Astrocyte (in vitro differentiated cells and primary cell): Measurements from ENCODE around the gene MCTP2.

Experiments used
- CTCF ChIP-seq: IDR thresholded peaks from 2 replicates; pipeline ENCODE4 v1.5.1; 2011; ENCODE audit warnings: low read depth, mild to moderate bottlenecking, inconsistent platforms, low read length, moderate library complexity; ENCODE audit not compliant: insufficient read depth
- EZH2 ChIP-seq: IDR thresholded peaks from 2 replicates; pipeline ENCODE4 v1.6.1; 2012; ENCODE audit warnings: mild to moderate bottlenecking, low read length, inconsistent platforms; ENCODE audit not compliant: insufficient read depth

GRCh38 chr15:94478763-94479162 is 247.4 kb downstream of the MCTP2 start:
- TF ChIP-seq CTCF (no peak), EZH2 (no peak)
